ENCODE results near the gene GNAQ. TPM values are rescaled to one million over a fixed set of nuclear protein-coding genes. Genes with fewer than 3 reads are reported as not detected.

Gene GNAQ
- total RNA-seq, 6 donors from 2014 or later: 50.3 to 117 (median 94.3) TPM

- DNase-seq: no peak
- Histone ChIP-seq H3K27ac (peak overlapping the region in 1 of 4 donors; percentile 71), H3K36me3 (peaks cover 0 to 30% (median 0%) of the 10 kb centered on the region in 4 donors), H3K4me3 (no peak overlapping the region), H3K27me3 (no peaks in the 10 kb centered on the region), H3K4me1 (peaks cover 14 to 24% (median 16%) of the 10 kb centered on the region in 4 donors), H3K9me3 (no peaks in the 10 kb centered on the region)
- 78 to 82% methylated on average over 2 of the region's 2 CpGs for WGBS, 2 donors
- ATAC-seq (ENCODE audit: low FRiP score in 2 of 2): no peak
- TF ChIP-seq POLR2AphosphoS5 (IDR thresholded peaks at IDR 0.05) (no peak), POLR2A (IDR thresholded peaks at IDR 0.05) (no peak), EP300 (IDR thresholded peaks at IDR 0.05) (no peak), CTCF (IDR thresholded peaks at IDR 0.05) (no peak)
Observed at GRCh38 chr9:77808751-77809081, 222.9 kb downstream of the GNAQ start.

- Histone ChIP-seq H3K4me1 (peaks cover 20 to 30% (median 22%) of the 10 kb centered on the region in 4 donors), H3K27ac (peak overlapping the region in 2 of 4 donors; percentile 37 to 71), H3K27me3 (no peaks in the 10 kb centered on the region), H3K4me3 (no peak overlapping the region), H3K9me3 (no peaks in the 10 kb centered on the region), H3K36me3 (peaks cover 0 to 24% (median 0%) of the 10 kb centered on the region in 4 donors)
- TF ChIP-seq CTCF (IDR thresholded peaks at IDR 0.05) (no peak), EP300 (IDR thresholded peaks at IDR 0.05) (no peak), POLR2AphosphoS5 (IDR thresholded peaks at IDR 0.05) (no peak), POLR2A (IDR thresholded peaks at IDR 0.05) (no peak)
- DNase-seq (no peak), ATAC-seq (ENCODE audit: low FRiP score in 2 of 2) (no peak)
- WGBS, 2 donors: 52 to 62% methylated on average over 6 of the region's 6 CpGs
Observed at GRCh38 chr9:77807846-77808750, 223.5 kb downstream of the GNAQ start.

- H3K36me3 ChIP-seq: peaks cover 0 to 19% (median 0%) of the 10 kb centered on the region in 4 donors
- 28 to 36% methylated on average over 2 of the region's 2 CpGs for WGBS, 2 donors
- H3K9me3 ChIP-seq: no peaks in the 10 kb centered on the region
- no peak for DNase-seq
- peak; percentile 65 to 69 for ATAC-seq (ENCODE audit: low FRiP score in 2 of 2)
- no peak overlapping the region for H3K4me3 ChIP-seq
- H3K4me1 ChIP-seq: peaks cover 25 to 33% (median 27%) of the 10 kb centered on the region in 4 donors
- H3K27ac ChIP-seq: peak overlapping the region in 1 of 4 donors; percentile 37
- H3K27me3 ChIP-seq: no peaks in the 10 kb centered on the region
- TF ChIP-seq POLR2A (IDR thresholded peaks at IDR 0.05) (no peak), CTCF (IDR thresholded peaks at IDR 0.05) (peak in 2 of 6 experiments; percentile 15 to 37), EP300 (IDR thresholded peaks at IDR 0.05) (peak in 1 of 4 donors; percentile 66), POLR2AphosphoS5 (IDR thresholded peaks at IDR 0.05) (peak; percentile 26 to 82)
Observed at GRCh38 chr9:77807281-77807683, 224.3 kb downstream of the GNAQ start.

- H3K36me3 ChIP-seq: peaks cover 0 to 17% (median 0%) of the 10 kb centered on the region in 4 donors
- TF ChIP-seq POLR2A (IDR thresholded peaks at IDR 0.05): no peak
- TF ChIP-seq POLR2AphosphoS5 (IDR thresholded peaks at IDR 0.05): no peak
- TF ChIP-seq EP300 (IDR thresholded peaks at IDR 0.05): no peak
- TF ChIP-seq CTCF (IDR thresholded peaks at IDR 0.05): no peak
- no peak for ATAC-seq (ENCODE audit: low FRiP score in 2 of 2)
- no peak for DNase-seq
- 93 to 94% methylated on average over 5 of the region's 5 CpGs for WGBS, 2 donors
- H3K4me1 ChIP-seq: peaks cover 25 to 36% (median 29%) of the 10 kb centered on the region in 4 donors
- H3K4me3 ChIP-seq: no peak overlapping the region
- H3K27ac ChIP-seq: no peak overlapping the region
- no peaks in the 10 kb centered on the region for H3K9me3 ChIP-seq
- H3K27me3 ChIP-seq: no peaks in the 10 kb centered on the region
Observed at GRCh38 chr9:77806741-77807140, 224.9 kb downstream of the GNAQ start.

All from upper lobe of left lung (tissue), 6 donors.